ENCODE data around the gene RPL29. TPM values are rescaled to one million over a fixed set of nuclear protein-coding genes. Genes with fewer than 3 reads are reported as not detected.

The RPL29 gene
- total and polyA plus RNA-seq, 2 of the 13 experiments (the other 11 are each of a cell fraction or from before 2014, with no cell fraction given) = 1,348 to 2,263 TPM

GRCh38 chr3:51994530-51994929 is 1.2 kb downstream of the RPL29 start:
- no peak for ATAC-seq
- BruUV-seq (replicated peaks) = no TSS peak
- CTCF ChIA-PET (ENCODE audit: low intra/inter-chr PET ratio, low total read pairs) = no interaction called here

More at GRCh38 chr3:51994530-51994929, 1.2 kb downstream of the RPL29 start:
- H3K4me1 ChIP-seq (ENCODE audit: insufficient read depth, low read length) = peaks cover 63% of the 10 kb centered on the region
- FAIRE-seq (no peak), DNase-seq (ENCODE audit: low spot score) (no peak)
- intact Hi-C loops (cut with micrococcal nuclease; ENCODE audit: unreplicated experiment) (loop anchor here (2.0 kb wide), 1 partner anchor 52 kb away; the partner anchor contains the start of gene PARP3), in situ Hi-C loops (cut with HindIII; ENCODE audit: extremely low pct_ligation_motif_present, low pct_unique_long_range_greater_than_20kb) (no loop called here)
- POLR2A ChIA-PET = interaction anchor here (1.9 to 7.1 kb wide), 4 partner anchors 11 to 62 kb away, joined by 19 to 187 read pairs (median 55); partner anchors contain the start of genes ABHD14B, ACY1, DUSP7 and PARP3
- peak overlapping the region; percentile 95 for H3K9ac ChIP-seq (ENCODE audit: insufficient read depth, low read depth, low read length)
- H3K4me2 ChIP-seq (ENCODE audit: low read depth, low read length) = peak overlapping the region; percentile 99
- H3K27ac ChIP-seq (ENCODE audit: extremely low read length, insufficient read depth, low read length) = peak overlapping the region; percentile 87
- H3K27me3 ChIP-seq (ENCODE audit: control insufficient read depth in 1 of 2, insufficient read depth in 2 of 2, low read length in 2 of 2) = no peaks in the 10 kb centered on the region; a peak in 1 of 5 replicates
- H3K4me3 ChIP-seq (replicated peaks in 1 of 3; ENCODE audit: insufficient read depth in 1 of 3, low read depth in 2 of 3, low read length in 3 of 3) = peak overlapping the region; percentile 73 to 90 (median 83)
- 65% methylated on average over 2 of the region's 2 CpGs for WGBS (ENCODE audit: low lambda C conversion rate)
- no peak for TF ChIP-seq ZNF18 (CRISPR knock-in tag; IDR thresholded peaks at IDR 0.05; ENCODE audit: insufficient replicate concordance)
- peak; percentile 17; the same call in 1 of the 2 replicates for TF ChIP-seq HNF1B (CRISPR knock-in tag; IDR thresholded peaks at IDR 0.05)
- TF ChIP-seq TBX2 (CRISPR knock-in tag; IDR thresholded peaks at IDR 0.05; ENCODE audit: borderline replicate concordance) = peak; percentile 43; the same call in 1 of the 2 replicates
- peak; percentile 60; the same call in 1 of the 2 replicates for TF ChIP-seq POLR2G (IDR thresholded peaks at IDR 0.05; ENCODE audit: low read depth, low read length)
- TF ChIP-seq RBFOX2 (IDR thresholded peaks at IDR 0.05; ENCODE audit: low read depth, low read length) = peak; percentile 46; the same call in 1 of the 2 replicates
- 0 out of 2 replicates have a peak, but pooled peaks have one; percentile 6 for TF ChIP-seq STAT6 (CRISPR knock-in tag; IDR thresholded peaks at IDR 0.05; ENCODE audit: borderline replicate concordance)
- no peak for TF ChIP-seq CERS6 (CRISPR knock-in tag; IDR thresholded peaks at IDR 0.05)
- TF ChIP-seq NFAT5 (CRISPR knock-in tag; IDR thresholded peaks at IDR 0.05) = no peak
- no peaks in the 10 kb centered on the region for H3K9me3 ChIP-seq (ENCODE audit: low read length)
- H3K79me2 ChIP-seq (ENCODE audit: insufficient read depth, low read length) = peaks cover 21% of the 10 kb centered on the region
- peaks cover 3% of the 10 kb centered on the region; the same call in 1 of the 2 replicates for H4K20me1 ChIP-seq (ENCODE audit: insufficient read depth, low read length)
- H3K36me3 ChIP-seq (replicated peaks in 1 of 2; ENCODE audit: control insufficient read depth in 1 of 2, insufficient read depth in 2 of 2, low read length in 2 of 2) = peaks cover 8 to 18% of the 10 kb centered on the region in 2 experiments
- H2AFZ ChIP-seq (ENCODE audit: low read length) = no peak overlapping the region

Measured in HepG2 (cell line).